ENCODE measurements around the gene SLC24A1. TPM values are rescaled to one million over a fixed set of nuclear protein-coding genes. Genes with fewer than 3 reads are reported as not detected.

The SLC24A1 gene
- 2.5 TPM for total RNA-seq

DNA sequence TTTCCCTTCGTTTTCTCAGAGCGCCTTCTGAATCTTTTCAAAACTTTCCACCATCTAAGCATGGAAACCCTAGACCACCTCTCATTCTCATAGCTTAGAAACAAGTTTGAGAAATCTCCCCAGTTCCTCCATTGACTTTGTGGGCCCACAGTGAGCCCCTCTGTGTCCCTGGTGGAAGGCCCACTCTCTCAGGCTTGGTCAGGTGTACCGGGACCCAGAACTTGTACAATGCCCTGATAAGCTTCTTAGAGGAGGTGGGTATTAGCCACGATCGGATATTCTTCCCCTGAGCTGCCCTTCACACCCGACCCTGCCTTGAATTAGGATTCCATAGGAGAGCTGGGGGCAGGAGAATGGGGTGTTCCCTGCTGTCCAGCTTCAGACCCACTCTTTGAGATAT lies at the start of gene SLC24A1:
Gene SLC24A1, plus strand, starts transcription at position 301 of the 400 bp plus-strand sequence. CDS start 2,143 bp downstream, outside the sequence.

DNA sequence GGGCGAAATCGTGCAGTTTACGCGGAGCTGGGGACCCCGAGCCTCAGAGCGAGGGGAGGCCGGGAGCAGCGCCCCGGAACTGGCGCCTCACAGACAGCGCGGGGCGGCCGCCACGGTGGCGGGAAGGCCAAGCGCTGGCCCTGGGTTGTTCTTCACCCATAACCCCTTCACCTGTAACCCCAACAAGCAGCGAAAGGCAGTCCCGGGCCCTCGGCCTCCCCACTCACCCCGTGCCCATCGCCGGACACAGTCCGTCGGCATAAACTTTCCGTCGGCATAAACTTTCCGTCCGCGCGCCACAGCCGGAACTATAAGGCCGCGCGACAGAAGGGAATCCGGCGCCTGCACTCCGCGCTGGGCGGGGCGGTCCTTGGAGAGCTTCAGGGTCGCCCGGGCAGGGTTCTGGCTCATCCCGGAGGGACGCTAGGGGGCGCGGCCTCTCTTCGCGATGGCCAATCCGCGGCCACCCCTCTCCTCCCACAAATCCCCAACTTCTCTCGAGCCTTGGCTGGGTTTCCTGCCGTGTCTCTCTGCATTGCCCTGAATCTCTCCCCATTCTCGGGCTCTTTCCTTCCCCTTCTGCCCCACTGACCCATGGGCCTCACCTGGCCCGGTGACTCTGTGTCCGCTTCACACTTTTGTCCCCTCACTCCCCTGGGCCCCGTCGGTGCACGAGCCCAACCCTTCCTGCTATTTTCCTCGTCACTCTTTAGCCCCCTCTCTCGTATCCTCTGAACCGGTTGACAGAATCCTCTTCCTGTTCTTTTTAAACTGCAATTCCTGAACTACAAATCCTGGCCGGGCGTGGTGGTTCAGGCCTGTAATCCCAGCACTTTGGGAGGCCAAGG lies 10.6 kb upstream of the SLC24A1 start, which contains the start of gene INTS14:
Gene INTS14, minus strand, starts transcription at position 261 of the 848 bp plus-strand sequence. CDS start 3,751 bp downstream, outside the sequence.

Small RNAs within 50 kb of the gene (small RNA-seq; reads per million reads assigned to genes)
- not detected for gene SNORD13E

Other genes starting within 250 kb of the SLC24A1 start
- 6.7 TPM for gene IGDCC3, start 243.9 kb upstream of the SLC24A1 start, total RNA-seq
- 11.3 TPM for gene IGDCC4, start 199.0 kb upstream of the SLC24A1 start, total RNA-seq
- gene DPP8, start 104.2 kb upstream of the SLC24A1 start, total RNA-seq = 87.9 TPM
- 207 TPM for gene HACD3, start 91.5 kb upstream of the SLC24A1 start, total RNA-seq
- 28.6 TPM for gene INTS14, start 10.8 kb upstream of the SLC24A1 start, total RNA-seq
- gene DENND4A, start 170.4 kb downstream of the SLC24A1 start, total RNA-seq = 57.9 TPM
- 184 TPM for gene RAB11A, start 247.6 kb downstream of the SLC24A1 start, total RNA-seq

All from diencephalon (tissue), 1 donor.